Measurements from ENCODE around the gene CNIH1.
"Not testable (repeated sequence)": the region's sequence is repeated elsewhere in the genome, so short reads cannot be mapped to it uniquely, and the experiment has no call there.

CNIH1 gene

DNA sequence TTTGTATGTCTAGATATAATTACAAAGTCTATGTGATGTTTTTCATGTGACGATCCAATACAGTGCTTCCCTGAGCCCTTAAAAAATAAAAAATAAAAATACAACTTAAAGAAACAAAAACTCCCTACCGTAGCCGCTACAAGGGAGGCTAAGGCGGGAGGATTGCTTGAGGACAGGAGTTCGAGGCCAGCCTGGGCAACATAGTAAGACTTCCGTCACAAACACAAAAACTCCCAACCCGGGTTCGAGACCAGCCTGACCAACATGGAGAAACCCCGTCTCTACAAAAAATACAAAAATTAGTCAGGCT, 45.0 kb downstream of the CNIH1 start:
- peaks cover 23% of the 10 kb centered on the region for H3K4me1 Mint-ChIP-seq (ENCODE audit: low read depth)
- peak overlapping the region; percentile 72 for H3K27ac Mint-ChIP-seq
- no peaks in the 10 kb centered on the region for H3K9me3 Mint-ChIP-seq
- peak overlapping the region; percentile 94 for H3K4me3 Mint-ChIP-seq
- H3K27me3 Mint-ChIP-seq (ENCODE audit: low read depth): no peaks in the 10 kb centered on the region
- peaks cover 9% of the 10 kb centered on the region for H3K36me3 Mint-ChIP-seq (ENCODE audit: low read depth)
- DNase-seq (ENCODE audit: low spot score): no peak

- Mint-ChIP-seq H3K9me3 (no peaks in the 10 kb centered on the region), H3K27ac (no peak overlapping the region), H3K4me3 (peak overlapping the region; percentile 15), H3K27me3 (ENCODE audit: low read depth) (no peaks in the 10 kb centered on the region), H3K36me3 (ENCODE audit: low read depth) (peaks cover 8% of the 10 kb centered on the region), H3K4me1 (ENCODE audit: low read depth) (peaks cover 23% of the 10 kb centered on the region)
- DNase-seq (ENCODE audit: low spot score): no peak
Measured at GRCh38 chr14:54395716-54396115, 45.5 kb downstream of the CNIH1 start.

GRCh38 chr14:54395284-54395683, 45.9 kb downstream of the CNIH1 start:
- no peak for DNase-seq (ENCODE audit: low spot score)
- H3K36me3 Mint-ChIP-seq (ENCODE audit: low read depth): peaks cover 4% of the 10 kb centered on the region
- H3K9me3 Mint-ChIP-seq: no peaks in the 10 kb centered on the region
- no peak overlapping the region for H3K4me3 Mint-ChIP-seq
- peaks cover 19% of the 10 kb centered on the region for H3K4me1 Mint-ChIP-seq (ENCODE audit: low read depth)
- no peak overlapping the region for H3K27ac Mint-ChIP-seq
- no peaks in the 10 kb centered on the region for H3K27me3 Mint-ChIP-seq (ENCODE audit: low read depth)

GRCh38 chr14:54394596-54394995, 46.6 kb downstream of the CNIH1 start:
- no peak overlapping the region for H3K4me3 Mint-ChIP-seq

DNA sequence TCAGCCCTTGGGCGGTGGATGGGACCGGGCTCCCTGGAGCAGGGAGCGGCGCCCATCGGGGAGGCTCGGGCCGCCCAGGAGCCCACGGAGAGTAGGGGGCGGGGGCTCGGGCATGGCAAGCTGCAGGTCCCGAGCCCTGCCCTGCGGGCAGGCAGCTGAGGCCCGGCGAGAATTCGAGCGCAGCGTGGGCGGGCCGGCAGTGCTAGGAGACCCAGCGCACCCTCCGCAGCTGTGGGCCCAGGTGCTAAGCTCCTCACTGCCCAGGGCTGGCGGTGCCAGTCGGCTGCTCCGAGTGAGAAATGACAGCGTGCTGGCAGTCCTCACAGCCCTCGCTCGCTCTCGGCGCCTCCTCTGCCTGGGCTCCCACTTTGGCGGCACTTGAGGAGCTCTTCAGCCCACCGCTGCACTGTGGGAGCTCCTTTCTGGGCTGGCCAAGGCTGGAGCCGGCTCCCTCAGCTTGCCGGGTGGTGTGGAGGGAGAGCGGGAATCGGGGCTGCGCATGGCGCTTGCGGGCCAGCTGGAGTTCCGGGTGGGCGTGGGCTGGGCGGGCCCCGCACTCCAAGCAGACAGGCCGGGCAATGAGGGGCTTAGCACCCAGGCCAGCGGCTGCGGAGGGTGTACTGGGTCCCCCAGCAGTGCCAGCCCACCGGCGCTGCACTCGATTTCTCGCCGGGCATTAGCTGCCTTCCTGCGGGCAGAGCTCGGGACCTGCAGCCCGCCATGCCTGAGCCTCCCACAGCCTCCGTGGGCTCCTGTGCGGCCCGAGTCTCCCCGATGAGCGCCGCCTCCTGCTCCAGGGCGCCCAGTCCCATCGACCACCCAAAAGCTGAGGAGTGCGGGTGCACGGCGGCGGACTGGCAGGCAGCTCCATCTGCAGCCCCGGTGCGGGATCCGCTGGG, 47.9 kb downstream of the CNIH1 start:
- DNase-seq (ENCODE audit: low spot score); H3K27me3 Mint-ChIP-seq (ENCODE audit: low read depth); H3K4me3 Mint-ChIP-seq; H3K4me1 Mint-ChIP-seq (ENCODE audit: low read depth); H3K27ac Mint-ChIP-seq; H3K9me3 Mint-ChIP-seq; H3K36me3 Mint-ChIP-seq (ENCODE audit: low read depth): not testable (repeated sequence)

More at GRCh38 chr14:54394596-54394995, 46.6 kb downstream of the CNIH1 start:
- Mint-ChIP-seq H3K27ac (no peak overlapping the region), H3K4me1 (ENCODE audit: low read depth) (peaks cover 18% of the 10 kb centered on the region), H3K27me3 (ENCODE audit: low read depth) (no peaks in the 10 kb centered on the region), H3K36me3 (ENCODE audit: low read depth) (peaks cover 4% of the 10 kb centered on the region), H3K9me3 (no peaks in the 10 kb centered on the region)
- DNase-seq (ENCODE audit: low spot score): no peak

DNA sequence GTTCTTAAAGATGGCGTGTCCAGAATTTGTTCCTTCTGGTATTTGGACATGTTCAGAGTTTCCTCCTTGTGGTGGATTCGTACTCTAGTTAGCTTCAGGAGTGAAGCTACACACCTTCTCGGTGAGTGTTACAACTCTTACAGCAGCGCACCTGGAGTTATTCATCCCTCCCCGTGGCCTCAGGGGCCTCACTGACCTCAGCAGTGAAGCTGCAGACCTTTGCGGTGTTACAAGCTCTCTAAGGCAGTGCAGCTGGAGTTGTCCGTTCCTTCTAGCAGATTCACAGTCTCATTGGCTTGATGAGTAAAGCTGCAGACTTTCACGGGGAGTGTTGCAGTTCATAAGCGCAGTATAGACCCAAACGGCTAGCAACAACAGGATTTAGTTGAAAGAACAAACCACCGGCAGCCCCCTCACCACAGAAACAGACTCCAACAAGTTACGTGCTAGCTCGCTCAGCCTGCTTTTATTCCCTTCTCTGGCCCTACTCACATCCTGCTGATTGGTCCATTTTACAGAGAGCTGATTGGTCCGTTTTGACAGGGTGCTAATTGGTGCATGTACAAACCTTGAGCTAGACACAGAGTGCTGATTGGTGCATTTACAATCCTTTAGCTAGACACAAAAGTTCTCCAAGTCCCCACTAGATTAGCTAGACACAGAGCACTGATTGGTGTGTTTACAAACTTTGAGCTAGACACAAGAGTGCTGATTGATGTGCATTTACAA, 48.9 kb downstream of the CNIH1 start:
- H3K4me1 Mint-ChIP-seq (ENCODE audit: low read depth): no peaks in the 10 kb centered on the region
- H3K4me3 Mint-ChIP-seq: no peak overlapping the region
- DNase-seq (ENCODE audit: low spot score): no peak
- no peaks in the 10 kb centered on the region for H3K9me3 Mint-ChIP-seq
- peaks cover 16% of the 10 kb centered on the region for H3K27me3 Mint-ChIP-seq (ENCODE audit: low read depth)
- no peak overlapping the region for H3K27ac Mint-ChIP-seq
- no peaks in the 10 kb centered on the region for H3K36me3 Mint-ChIP-seq (ENCODE audit: low read depth)

DNA sequence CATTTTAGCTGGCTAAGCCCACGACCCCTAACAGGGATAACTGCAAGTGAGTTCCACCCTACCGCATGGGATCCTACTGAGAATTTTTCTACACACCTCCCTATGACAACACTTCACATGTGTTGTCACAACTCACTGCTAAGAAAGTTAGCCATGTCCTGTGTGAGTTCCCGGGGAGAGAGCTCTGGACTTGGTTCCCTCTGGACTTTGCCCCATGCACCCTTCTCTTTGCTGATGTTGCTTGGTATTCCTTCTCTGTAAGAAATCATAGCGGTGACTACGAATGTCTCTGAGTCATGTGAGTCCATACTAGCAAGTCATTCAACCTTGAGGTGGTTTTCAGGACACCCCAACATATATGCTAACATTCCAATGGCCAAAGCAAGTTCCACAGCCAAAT, 53.8 kb downstream of the CNIH1 start:
- no peak for DNase-seq (ENCODE audit: low spot score)
- H3K36me3 Mint-ChIP-seq (ENCODE audit: low read depth): no peaks in the 10 kb centered on the region
- H3K4me3 Mint-ChIP-seq: no peak overlapping the region
- H3K27ac Mint-ChIP-seq: no peak overlapping the region
- H3K9me3 Mint-ChIP-seq: no peaks in the 10 kb centered on the region
- H3K27me3 Mint-ChIP-seq (ENCODE audit: low read depth): peaks cover 30% of the 10 kb centered on the region
- no peaks in the 10 kb centered on the region for H3K4me1 Mint-ChIP-seq (ENCODE audit: low read depth)

DNA sequence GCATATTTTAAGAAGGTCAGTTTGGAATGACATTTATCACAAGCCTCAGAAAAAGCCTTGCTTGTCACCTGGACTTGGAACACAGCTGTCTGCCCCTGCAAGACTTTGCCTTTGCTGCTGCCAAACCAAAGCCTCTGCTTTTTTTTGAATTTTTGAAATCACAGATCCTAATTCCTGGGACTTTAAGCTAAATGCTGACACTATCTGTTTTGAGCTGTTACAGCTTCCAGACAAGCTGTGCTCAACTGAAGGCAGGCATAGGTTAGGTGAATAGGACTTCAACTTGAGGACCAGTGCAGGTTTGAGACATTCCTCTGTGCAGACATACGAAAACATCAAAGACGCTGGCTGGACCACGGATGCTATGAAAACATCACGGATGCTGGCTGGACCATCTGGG, 55.6 kb downstream of the CNIH1 start:
- H3K4me3 Mint-ChIP-seq: no peak overlapping the region
- H3K27me3 Mint-ChIP-seq (ENCODE audit: low read depth): peaks cover 35% of the 10 kb centered on the region
- no peaks in the 10 kb centered on the region for H3K9me3 Mint-ChIP-seq
- no peaks in the 10 kb centered on the region for H3K36me3 Mint-ChIP-seq (ENCODE audit: low read depth)
- DNase-seq (ENCODE audit: low spot score): no peak
- H3K27ac Mint-ChIP-seq: no peak overlapping the region
- no peaks in the 10 kb centered on the region for H3K4me1 Mint-ChIP-seq (ENCODE audit: low read depth)

DNA sequence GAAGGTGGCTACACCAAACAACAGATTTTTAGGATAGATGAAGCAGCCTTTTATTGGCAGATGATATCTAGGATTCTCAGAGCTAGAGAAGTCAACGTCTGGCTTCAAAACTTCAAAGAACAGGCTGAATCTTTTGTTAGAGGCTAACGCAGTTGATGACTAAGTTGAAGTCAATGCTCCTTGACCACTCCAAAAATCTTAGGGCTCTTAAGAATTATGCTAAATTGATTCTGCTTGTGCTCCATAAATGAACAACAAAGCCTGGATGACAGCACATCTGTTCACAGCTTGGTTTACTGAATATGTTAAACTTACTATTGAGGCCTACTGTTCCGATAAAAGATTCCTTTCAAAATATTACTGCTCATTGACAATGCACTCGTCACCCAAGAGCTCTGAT, 57.3 kb downstream of the CNIH1 start:
- no peaks in the 10 kb centered on the region for H3K36me3 Mint-ChIP-seq (ENCODE audit: low read depth)
- no peak for DNase-seq (ENCODE audit: low spot score)
- no peak overlapping the region for H3K27ac Mint-ChIP-seq
- no peaks in the 10 kb centered on the region for H3K4me1 Mint-ChIP-seq (ENCODE audit: low read depth)
- H3K9me3 Mint-ChIP-seq: no peaks in the 10 kb centered on the region
- no peak overlapping the region for H3K4me3 Mint-ChIP-seq
- H3K27me3 Mint-ChIP-seq (ENCODE audit: low read depth): peaks cover 48% of the 10 kb centered on the region

GRCh38 chr14:54381821-54382220, 59.4 kb downstream of the CNIH1 start:
- H3K36me3 Mint-ChIP-seq (ENCODE audit: low read depth): no peaks in the 10 kb centered on the region
- H3K27me3 Mint-ChIP-seq (ENCODE audit: low read depth): peaks cover 35% of the 10 kb centered on the region
- no peak overlapping the region for H3K27ac Mint-ChIP-seq
- H3K4me3 Mint-ChIP-seq: no peak overlapping the region
- H3K4me1 Mint-ChIP-seq (ENCODE audit: low read depth): no peaks in the 10 kb centered on the region
- no peak for DNase-seq (ENCODE audit: low spot score)
- no peaks in the 10 kb centered on the region for H3K9me3 Mint-ChIP-seq

DNA sequence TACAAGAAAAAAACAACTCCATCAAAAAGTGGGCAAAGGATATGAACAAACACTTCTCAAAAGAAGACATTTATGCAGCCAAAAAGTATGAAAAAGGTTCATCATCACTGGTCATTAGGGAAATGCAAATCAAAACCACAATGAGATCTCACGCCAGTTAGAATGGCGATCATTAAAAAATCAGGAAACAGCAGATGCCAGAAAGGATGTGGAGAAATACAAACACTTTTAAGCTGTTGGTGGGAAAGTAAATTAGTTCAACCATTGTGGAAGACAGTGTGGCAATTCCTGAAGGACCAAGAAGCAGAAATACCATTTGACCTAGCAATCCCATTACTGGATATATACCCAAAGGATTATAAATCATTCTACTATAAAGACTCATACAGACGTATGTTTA, 60.6 kb downstream of the CNIH1 start:
- H3K4me3 Mint-ChIP-seq; DNase-seq (ENCODE audit: low spot score); H3K4me1 Mint-ChIP-seq (ENCODE audit: low read depth); H3K27ac Mint-ChIP-seq; H3K36me3 Mint-ChIP-seq (ENCODE audit: low read depth); H3K9me3 Mint-ChIP-seq: not testable (repeated sequence)
- H3K27me3 Mint-ChIP-seq (ENCODE audit: low read depth): peaks cover 32% of the 10 kb centered on the region

DNA sequence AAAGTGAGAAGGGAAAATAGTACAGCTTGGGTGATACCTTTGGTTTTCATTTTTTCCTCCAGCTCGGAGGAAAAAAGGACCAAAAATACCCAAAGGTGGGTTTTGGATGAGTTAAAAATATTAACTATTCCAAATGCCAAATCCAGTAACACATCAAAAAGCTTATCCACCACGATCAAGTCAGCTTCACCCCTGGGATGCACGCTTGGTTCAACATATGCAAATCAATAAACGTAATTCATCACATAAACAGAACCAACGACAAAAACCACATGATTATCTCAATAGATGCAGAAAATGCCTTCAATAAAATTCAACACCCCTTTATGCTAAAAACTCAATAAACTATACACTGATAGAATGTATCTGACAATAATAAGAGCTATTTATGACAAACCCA, 62.3 kb downstream of the CNIH1 start:
- not testable (repeated sequence) for DNase-seq (ENCODE audit: low spot score); H3K27ac Mint-ChIP-seq; H3K36me3 Mint-ChIP-seq (ENCODE audit: low read depth); H3K9me3 Mint-ChIP-seq; H3K4me1 Mint-ChIP-seq (ENCODE audit: low read depth); H3K4me3 Mint-ChIP-seq
- H3K27me3 Mint-ChIP-seq (ENCODE audit: low read depth): peaks cover 26% of the 10 kb centered on the region

DNA sequence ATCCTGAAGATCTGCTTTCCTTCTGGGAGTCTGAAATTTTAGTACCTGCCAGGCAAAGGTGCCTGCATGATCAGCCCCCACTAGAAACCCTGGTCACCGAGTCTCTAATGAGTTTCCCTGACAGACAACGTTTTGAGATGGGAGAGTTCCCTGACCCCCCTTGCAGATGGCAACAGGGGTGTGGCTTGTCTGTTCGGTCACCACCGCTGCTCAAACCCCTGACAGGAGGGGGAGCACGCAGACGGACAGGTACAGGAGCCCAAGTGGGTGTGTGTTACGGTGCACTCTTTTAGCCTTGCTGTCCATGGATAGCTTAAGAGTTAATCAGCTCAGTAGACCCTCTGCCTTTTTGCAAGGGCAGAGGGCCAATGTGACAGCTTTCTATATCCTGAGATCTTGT, 63.7 kb downstream of the CNIH1 start:
- no peak overlapping the region for H3K27ac Mint-ChIP-seq
- H3K9me3 Mint-ChIP-seq: no peaks in the 10 kb centered on the region

GRCh38 chr14:54374117-54374884, 66.9 kb downstream of the CNIH1 start:
- Mint-ChIP-seq H3K9me3 (no peaks in the 10 kb centered on the region), H3K27ac (no peak overlapping the region)
- no peak for DNase-seq (ENCODE audit: low spot score)

More for the DNA sequence above, 63.7 kb downstream of the CNIH1 start:
- no peak overlapping the region for H3K4me3 Mint-ChIP-seq
- no peaks in the 10 kb centered on the region for H3K4me1 Mint-ChIP-seq (ENCODE audit: low read depth)
- peaks cover 26% of the 10 kb centered on the region for H3K27me3 Mint-ChIP-seq (ENCODE audit: low read depth)
- no peak for DNase-seq (ENCODE audit: low spot score)
- no peaks in the 10 kb centered on the region for H3K36me3 Mint-ChIP-seq (ENCODE audit: low read depth)

More at GRCh38 chr14:54374117-54374884, 66.9 kb downstream of the CNIH1 start:
- H3K27me3 Mint-ChIP-seq (ENCODE audit: low read depth): peaks cover 9% of the 10 kb centered on the region
- no peaks in the 10 kb centered on the region for H3K36me3 Mint-ChIP-seq (ENCODE audit: low read depth)
- peaks cover 9% of the 10 kb centered on the region for H3K4me1 Mint-ChIP-seq (ENCODE audit: low read depth)
- no peak overlapping the region for H3K4me3 Mint-ChIP-seq

Measured in T-helper 2 cell treated with Interferon-gamma antibody and Interleukin-4, amounts not matched to agents 5 μg/mL and 100 μg/mL, for 36 hours (primary cell).